GM12874 (cell line): ENCODE data around the gene BHMT2.
A peak's percentile ranks its signal among the peaks of the same experiment; 100 is the strongest.

Source experiments
- TF ChIP-seq, protein P1 (sequence below): IDR thresholded peaks from 2 replicates; pipeline ENCODE4 v1.5.1; 2011; ENCODE audit warnings: low read depth, mild to moderate bottlenecking, control low read depth, low read length, moderate library complexity; ENCODE audit not compliant: insufficient read depth

BHMT2 gene

DNA sequence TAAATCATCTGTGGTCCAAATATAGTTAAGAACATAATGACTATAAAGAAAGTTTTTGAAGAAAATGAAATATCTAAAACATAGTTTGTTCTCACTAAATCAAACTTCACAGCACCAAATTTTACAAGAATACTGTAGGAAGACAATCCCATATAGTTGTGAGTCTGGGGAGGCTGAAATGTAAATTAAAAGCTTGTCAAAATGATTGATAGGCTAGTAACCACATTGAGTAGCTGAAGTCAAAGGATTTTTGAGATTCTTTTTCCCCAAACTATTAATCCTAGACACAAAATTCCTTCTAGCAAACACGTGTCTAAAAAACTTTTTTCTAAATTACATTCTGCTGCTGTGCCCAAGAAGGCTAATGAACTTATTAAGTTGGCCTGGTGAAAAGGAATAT lies 55.0 kb downstream of the BHMT2 start:
- TF ChIP-seq, protein P1, sequence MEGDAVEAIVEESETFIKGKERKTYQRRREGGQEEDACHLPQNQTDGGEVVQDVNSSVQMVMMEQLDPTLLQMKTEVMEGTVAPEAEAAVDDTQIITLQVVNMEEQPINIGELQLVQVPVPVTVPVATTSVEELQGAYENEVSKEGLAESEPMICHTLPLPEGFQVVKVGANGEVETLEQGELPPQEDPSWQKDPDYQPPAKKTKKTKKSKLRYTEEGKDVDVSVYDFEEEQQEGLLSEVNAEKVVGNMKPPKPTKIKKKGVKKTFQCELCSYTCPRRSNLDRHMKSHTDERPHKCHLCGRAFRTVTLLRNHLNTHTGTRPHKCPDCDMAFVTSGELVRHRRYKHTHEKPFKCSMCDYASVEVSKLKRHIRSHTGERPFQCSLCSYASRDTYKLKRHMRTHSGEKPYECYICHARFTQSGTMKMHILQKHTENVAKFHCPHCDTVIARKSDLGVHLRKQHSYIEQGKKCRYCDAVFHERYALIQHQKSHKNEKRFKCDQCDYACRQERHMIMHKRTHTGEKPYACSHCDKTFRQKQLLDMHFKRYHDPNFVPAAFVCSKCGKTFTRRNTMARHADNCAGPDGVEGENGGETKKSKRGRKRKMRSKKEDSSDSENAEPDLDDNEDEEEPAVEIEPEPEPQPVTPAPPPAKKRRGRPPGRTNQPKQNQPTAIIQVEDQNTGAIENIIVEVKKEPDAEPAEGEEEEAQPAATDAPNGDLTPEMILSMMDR = no peak

DNA sequence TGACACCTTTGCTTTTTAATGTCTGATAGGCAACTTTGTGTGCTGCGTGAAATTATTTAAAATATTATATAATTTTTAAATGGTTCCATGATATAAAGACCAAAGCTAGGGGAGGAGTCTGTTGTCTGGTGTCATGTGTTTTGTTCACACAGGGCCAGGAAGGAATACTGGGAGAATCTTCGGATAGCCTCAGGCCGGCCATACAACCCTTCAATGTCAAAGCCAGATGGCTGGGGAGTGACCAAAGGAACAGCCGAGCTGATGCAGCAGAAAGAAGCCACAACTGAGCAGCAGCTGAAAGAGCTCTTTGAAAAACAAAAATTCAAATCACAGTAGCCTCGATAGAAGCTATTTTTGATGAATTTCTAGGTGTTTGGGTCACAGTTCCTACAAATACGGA lies 61.2 kb downstream of the BHMT2 start:
- TF ChIP-seq, protein P1 = no peak

DNA sequence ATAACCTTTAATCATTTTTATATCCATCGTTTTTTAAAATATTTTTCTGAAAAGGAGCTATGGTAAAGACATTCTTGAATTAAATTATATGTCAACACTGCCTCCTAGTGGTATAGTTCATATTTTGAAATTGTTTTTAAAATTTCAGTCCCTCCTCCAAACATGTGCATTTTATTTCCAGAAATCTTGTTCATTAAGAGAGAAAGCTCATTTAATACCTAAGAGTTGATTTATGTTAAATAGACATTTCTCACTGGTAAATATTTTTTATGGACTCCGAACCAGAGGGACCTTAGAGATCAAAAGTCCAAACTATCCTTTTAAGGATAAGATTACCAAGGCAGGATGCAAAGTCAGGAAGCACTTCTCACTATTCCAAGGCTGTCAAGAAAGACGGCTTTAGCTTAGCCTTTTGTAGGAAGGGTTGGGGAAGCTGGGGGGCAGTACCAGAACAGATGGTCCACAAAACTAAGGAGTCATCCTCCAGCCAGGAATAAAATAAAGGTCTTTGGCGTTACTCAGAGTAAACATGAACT lies 63.6 kb downstream of the BHMT2 start:
- TF ChIP-seq, protein P1 = no peak

DNA sequence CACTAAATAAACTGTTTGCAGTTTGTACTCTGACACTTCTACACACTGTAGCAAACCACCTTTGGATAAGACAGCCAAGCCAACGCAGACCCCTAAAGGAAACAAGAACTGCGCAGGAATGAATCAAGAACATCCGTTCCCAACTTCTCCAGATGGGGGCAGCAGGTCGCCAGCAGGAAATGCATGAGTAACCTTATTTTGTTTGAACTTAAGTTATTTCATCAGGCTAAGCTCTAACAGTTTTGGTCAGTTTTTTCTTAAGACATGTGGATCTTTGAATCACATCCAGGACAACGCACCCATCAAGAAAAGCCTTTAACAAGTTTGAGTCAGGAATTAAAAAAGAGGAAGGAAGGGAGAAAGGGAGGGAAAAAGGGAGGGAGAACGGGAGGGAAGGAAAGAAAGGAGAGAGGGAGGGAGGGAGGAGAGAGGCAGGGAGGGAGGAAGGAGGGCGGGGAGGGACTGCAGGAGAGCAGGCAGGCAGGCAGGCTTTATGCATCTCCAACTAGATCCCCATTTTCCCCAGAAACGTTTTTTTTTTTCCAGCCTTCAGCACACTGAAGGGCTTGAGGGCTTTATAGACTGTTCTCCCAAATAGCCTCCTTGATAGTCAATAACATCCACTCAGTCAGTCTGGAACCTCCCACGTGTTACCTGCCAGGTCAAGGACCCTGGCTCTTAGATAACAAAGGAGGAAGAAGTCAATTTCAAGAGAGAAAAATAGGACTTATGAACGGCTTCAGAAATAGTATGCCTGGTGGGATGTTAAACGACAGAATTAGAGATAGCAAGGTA lies 64.3 kb downstream of the BHMT2 start:
- TF ChIP-seq, protein P1 = peak; percentile 73

DNA sequence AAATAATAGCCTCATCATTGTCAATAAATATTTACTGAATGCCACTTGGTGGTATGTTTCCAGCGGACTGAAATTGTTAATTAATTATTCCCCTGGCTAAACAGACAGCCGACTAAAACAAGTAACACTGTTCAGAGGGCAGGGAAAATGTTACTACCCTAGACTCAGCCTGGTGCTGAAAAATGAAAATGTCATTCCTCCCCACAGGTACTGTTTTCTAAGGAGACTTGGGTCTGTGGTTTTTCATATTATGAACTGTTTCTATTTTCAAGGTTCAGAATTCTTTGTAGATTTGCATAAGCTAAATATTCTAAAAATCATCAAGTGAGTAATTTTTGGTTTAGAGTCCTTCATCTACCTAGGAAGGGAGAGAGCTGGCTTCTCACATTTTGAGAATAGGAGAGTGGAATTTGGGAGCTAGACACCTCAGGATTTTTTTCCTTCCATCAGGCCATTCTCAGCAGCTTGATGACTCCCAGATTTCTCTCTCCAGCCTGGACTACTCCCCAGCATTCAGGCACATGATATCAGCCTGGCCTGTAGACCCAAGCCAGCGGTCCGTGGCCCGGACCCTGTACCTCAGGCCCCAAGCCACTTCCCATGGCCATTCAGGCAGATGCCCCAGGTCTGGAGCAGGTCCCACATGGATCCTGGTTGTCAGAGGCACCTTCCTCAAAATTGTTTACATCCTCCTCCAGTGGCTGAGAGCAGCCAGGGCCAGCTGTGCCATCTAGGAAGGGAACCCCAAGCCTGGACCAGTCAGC lies 66.4 kb downstream of the BHMT2 start:
- TF ChIP-seq, protein P1 = no peak

DNA sequence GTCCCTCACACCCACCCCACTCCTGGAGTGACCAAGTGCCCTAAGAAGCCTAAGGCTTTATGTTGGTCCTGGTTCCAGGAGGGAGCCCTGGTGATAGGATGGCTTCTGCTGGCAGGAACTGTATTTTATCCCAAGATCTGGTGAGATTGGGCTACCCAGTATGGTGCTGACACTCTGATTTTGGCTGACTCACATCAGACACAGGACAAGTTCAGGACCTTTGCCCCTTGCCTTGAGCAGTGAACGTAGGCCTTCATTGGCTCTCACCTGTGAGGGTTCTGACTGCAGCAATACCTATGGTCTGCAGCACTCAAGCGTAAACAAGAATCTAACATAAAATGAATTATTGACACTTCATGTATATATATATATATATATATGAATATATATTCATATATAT lies 67.1 kb downstream of the BHMT2 start:
- TF ChIP-seq, protein P1 = no peak
